Ovary (tissue), 3 donors: Measurements from ENCODE around the gene KCTD3.

Experiments used
- EP300 ChIP-seq: sonication (generic); formaldehyde crosslinking; IDR thresholded peaks from one replicate; pipeline ENCODE4 v1.6.1; 2017; ENCODE audit warnings: antibody characterized with exemption
- POLR2A ChIP-seq: fragments of 450-650 bp; IDR thresholded peaks from one replicate; pipeline ENCODE4 v1.6.1; 2017; ENCODE audit warnings: antibody characterized with exemption, mild to moderate bottlenecking, moderate library complexity
- TF ChIP-seq, protein P1 (sequence below), 3 donors: fragments of 450-650 bp in 2 of 3; fragments of 200-600 bp in 1 of 3; IDR thresholded peaks; one replicate each; pipeline versions ENCODE4 v1.5.1 to v1.8.0; 2016 to 2022; ENCODE audit warnings: antibody characterized with exemption in 3 of 3, mild to moderate bottlenecking in 1 of 3
- donor health status: DM: no; HTN: no; CAD: no.

GRCh38 chr1:215645861-215646260 lies 78.8 kb downstream of the KCTD3 start:
- TF ChIP-seq, protein P1, sequence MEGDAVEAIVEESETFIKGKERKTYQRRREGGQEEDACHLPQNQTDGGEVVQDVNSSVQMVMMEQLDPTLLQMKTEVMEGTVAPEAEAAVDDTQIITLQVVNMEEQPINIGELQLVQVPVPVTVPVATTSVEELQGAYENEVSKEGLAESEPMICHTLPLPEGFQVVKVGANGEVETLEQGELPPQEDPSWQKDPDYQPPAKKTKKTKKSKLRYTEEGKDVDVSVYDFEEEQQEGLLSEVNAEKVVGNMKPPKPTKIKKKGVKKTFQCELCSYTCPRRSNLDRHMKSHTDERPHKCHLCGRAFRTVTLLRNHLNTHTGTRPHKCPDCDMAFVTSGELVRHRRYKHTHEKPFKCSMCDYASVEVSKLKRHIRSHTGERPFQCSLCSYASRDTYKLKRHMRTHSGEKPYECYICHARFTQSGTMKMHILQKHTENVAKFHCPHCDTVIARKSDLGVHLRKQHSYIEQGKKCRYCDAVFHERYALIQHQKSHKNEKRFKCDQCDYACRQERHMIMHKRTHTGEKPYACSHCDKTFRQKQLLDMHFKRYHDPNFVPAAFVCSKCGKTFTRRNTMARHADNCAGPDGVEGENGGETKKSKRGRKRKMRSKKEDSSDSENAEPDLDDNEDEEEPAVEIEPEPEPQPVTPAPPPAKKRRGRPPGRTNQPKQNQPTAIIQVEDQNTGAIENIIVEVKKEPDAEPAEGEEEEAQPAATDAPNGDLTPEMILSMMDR (IDR thresholded peaks at IDR 0.05), result no peak
- TF ChIP-seq POLR2A (no peak), EP300 (no peak)
